Right lobe of liver (tissue), 6 donors: Measurements from ENCODE around the gene ADARB2. TPM values are rescaled to one million over a fixed set of nuclear protein-coding genes. Genes with fewer than 3 reads are reported as not detected.

Experiments used
- ATAC-seq, 4 donors: fragments of 200-7000 bp; cut with Tn5 transposase; one replicate each; pipeline ENCODE4 v1.9.1; 2020; ENCODE audit warnings: mild to moderate bottlenecking in 4 of 4, moderate library complexity in 4 of 4
- DNase-seq, 3 donors: peaks; one replicate each; pipeline ENCODE4 v3.0.0-alpha.2; 2020
- H3K27ac ChIP-seq, 3 donors: fragments of 200-600 bp; one replicate each; pipeline ENCODE4 v1.8.0; 2022
- H3K27me3 ChIP-seq, 2 donors: fragments of 200-600 bp; one replicate each; pipeline ENCODE4 v1.8.0; 2022
- H3K36me3 ChIP-seq, 4 donors: fragments of 200-600 bp; sonication (generic) in 1 of 4; one replicate each; pipeline versions ENCODE4 v1.5.1 to v1.8.0; 2017 to 2022; ENCODE audit warnings: control low read depth in 1 of 4
- H3K4me1 ChIP-seq, 4 donors: fragments of 200-600 bp; sonication (generic) in 1 of 4; one replicate each; pipeline versions ENCODE4 v1.5.1 to v1.8.0; 2017 to 2022; ENCODE audit warnings: control low read depth in 1 of 4
- H3K4me3 ChIP-seq, 3 donors: fragments of 200-600 bp; one replicate each; pipeline ENCODE4 v1.8.0; 2022
- H3K9me3 ChIP-seq, 4 donors: fragments of 200-600 bp; sonication (generic) in 1 of 4; one replicate each; pipeline versions ENCODE4 v1.5.1 to v1.8.0; 2017 to 2022; ENCODE audit warnings: control low read depth in 1 of 4
- CTCF ChIP-seq, 4 donors: fragments of 200-600 bp in 3 of 4; fragments of 450-650 bp in 1 of 4; IDR thresholded peaks; one replicate each; pipeline versions ENCODE4 v1.5.1 to v1.8.0; 2016 to 2022; ENCODE audit warnings: antibody characterized with exemption in 4 of 4, mild to moderate bottlenecking in 2 of 4
- POLR2A ChIP-seq: fragments of 450-650 bp; IDR thresholded peaks from one replicate; pipeline ENCODE4 v1.6.1; 2017; ENCODE audit warnings: antibody characterized with exemption, mild to moderate bottlenecking
- WGBS: methylation state at CpG from one replicate; pipeline ENCODE4 v1.1.6; 2018; ENCODE audit warnings: low coverage, low lambda C conversion rate; ENCODE audit not compliant: insufficient coverage; ENCODE audit errors: missing lambda C conversion rate; 5-methylcytosine and 5-hydroxymethylcytosine counted together
- intact Hi-C, 2 donors: fragments of 100-400 bp; cut with DNase I; formaldehyde crosslinking; loops; one replicate each; pipeline versions ENCODE4 v1.11.2 to v1.14.1; 2022
- total RNA-seq, 6 experiments: library from RNA; depleted of rRNA in 2 of 6; stranded (reverse); fragments of >200 nt in 2 of 6; fragmentation: NEBNext Ultra II Directional in 3 of 6; extraction: Animal tissue kit (Norgen Biotek cat#: 25700) in 3 of 6; gene quantifications; one replicate each; pipeline versions ENCODE4 v1.1.0 to v1.2.4, GENCODE V29; 2016 to 2023
- donor health status: DM: no; HTN: yes; CAD: no.
- donor health status: DM: no; HTN: no; CAD: no.
- donor health status: DM: no; HTN: no; CAD: no.
- donor health status: DM: no; HTN: yes; CAD: no.
- donor health status: DM: no; HTN: yes; CAD: no.

Gene ADARB2
- total RNA-seq, 6 experiments from 2014 or later = 0.07 to 0.68 (median 0.42) TPM

- intact Hi-C loops = no loop called here
- Histone ChIP-seq H3K27ac (no peak overlapping the region), H3K4me3 (no peak overlapping the region), H3K36me3 (no peaks in the 10 kb centered on the region), H3K4me1 (no peaks in the 10 kb centered on the region), H3K27me3 (no peaks in the 10 kb centered on the region), H3K9me3 (peaks cover 0 to 9% (median 0%) of the 10 kb centered on the region in 4 donors)
- TF ChIP-seq CTCF (IDR thresholded peaks at IDR 0.05) (no peak), POLR2A (no peak)
- no peak for ATAC-seq
- 91% methylated on average over 22 of the region's 25 CpGs for WGBS
- DNase-seq = no peak
These were observed 9.5 kb upstream of the ADARB2 start for GRCh38 chr10:1746796-1747195.

- H3K36me3 ChIP-seq = no peaks in the 10 kb centered on the region
- ATAC-seq (peak in 1 of 4 donors; percentile 38), DNase-seq (no peak)
- no peak overlapping the region for H3K4me3 ChIP-seq
- no peaks in the 10 kb centered on the region for H3K4me1 ChIP-seq
- 54% methylated on average over 7 of the region's 9 CpGs for WGBS
- no peak overlapping the region for H3K27ac ChIP-seq
- H3K27me3 ChIP-seq = no peaks in the 10 kb centered on the region
- intact Hi-C loops = no loop called here
- TF ChIP-seq CTCF (IDR thresholded peaks at IDR 0.05) (no peak), POLR2A (no peak)
- peaks cover 0 to 5% (median 0%) of the 10 kb centered on the region in 4 donors for H3K9me3 ChIP-seq
These were observed 8.6 kb upstream of the ADARB2 start for GRCh38 chr10:1745780-1746456.

GRCh38 chr10:1744524-1744923 is 7.2 kb upstream of the ADARB2 start:
- Histone ChIP-seq H3K36me3 (no peaks in the 10 kb centered on the region), H3K4me1 (no peaks in the 10 kb centered on the region), H3K27me3 (no peaks in the 10 kb centered on the region), H3K9me3 (peaks cover 0 to 2% (median 0%) of the 10 kb centered on the region in 4 donors), H3K27ac (no peak overlapping the region), H3K4me3 (no peak overlapping the region)
- 31% methylated on average over 2 of the region's 12 CpGs for WGBS
- TF ChIP-seq POLR2A (no peak), CTCF (IDR thresholded peaks at IDR 0.05) (no peak)
- no peak for ATAC-seq
- intact Hi-C loops = no loop called here
- no peak for DNase-seq

GRCh38 chr10:1743141-1743540 is 5.8 kb upstream of the ADARB2 start:
- 56% methylated on average over 10 of the region's 10 CpGs for WGBS
- TF ChIP-seq CTCF (IDR thresholded peaks at IDR 0.05) (no peak), POLR2A (no peak)
- intact Hi-C loops = no loop called here
- Histone ChIP-seq H3K4me1 (no peaks in the 10 kb centered on the region), H3K27ac (no peak overlapping the region), H3K9me3 (no peaks in the 10 kb centered on the region), H3K27me3 (no peaks in the 10 kb centered on the region), H3K4me3 (no peak overlapping the region), H3K36me3 (no peaks in the 10 kb centered on the region)
- ATAC-seq (no peak), DNase-seq (no peak)
